ENCODE measurements around the gene OXSR1. TPM values are rescaled to one million over a fixed set of nuclear protein-coding genes. Genes with fewer than 3 reads are reported as not detected.

OXSR1 gene
- total and polyA plus RNA-seq, 7 donors: 26.4 to 60.1 (median 47.4) TPM

DNA sequence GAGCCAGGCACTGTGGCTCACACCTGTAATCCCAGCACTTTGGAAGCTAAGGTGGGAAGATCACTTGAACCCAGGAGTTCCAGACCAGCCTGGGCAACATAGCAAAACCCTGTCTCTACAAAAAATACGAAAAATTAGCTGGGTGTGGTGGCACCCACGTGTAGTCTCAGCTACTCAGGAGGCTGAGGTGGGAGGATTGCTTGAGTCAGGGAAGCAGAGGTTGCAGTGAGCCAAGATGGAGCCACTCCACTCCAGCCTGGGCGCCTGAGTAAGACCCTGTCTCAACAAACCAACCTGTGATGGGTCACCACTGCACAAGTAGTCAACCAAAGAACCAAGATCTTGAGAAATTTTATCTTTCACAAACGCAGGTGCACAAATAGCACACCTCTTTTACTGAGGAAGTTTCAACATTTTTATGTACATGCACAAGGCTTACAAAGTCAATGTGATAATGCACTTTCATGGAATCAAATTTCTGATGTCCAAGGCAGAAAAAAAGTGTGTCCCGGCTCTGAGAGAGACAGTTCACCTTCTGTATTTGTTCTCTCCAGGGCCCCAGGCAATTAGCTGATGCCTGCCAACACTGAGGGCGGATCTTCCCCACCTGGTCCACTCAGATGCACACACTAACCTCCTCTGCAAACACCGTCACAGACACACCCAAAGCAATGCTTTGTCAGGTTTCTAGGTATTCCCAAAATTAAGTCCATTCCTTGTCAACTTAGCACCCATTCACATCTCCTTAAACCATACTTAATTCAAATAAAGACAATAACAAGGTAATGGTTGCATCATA is 40.8 kb upstream of the OXSR1 start:
- Histone ChIP-seq H3K27me3 (ENCODE audit: insufficient read depth in 3 of 3, low read length in 2 of 3) (no peaks in the 10 kb centered on the region), H3K27ac (no peak overlapping the region), H3K4me1 (no peaks in the 10 kb centered on the region), H3K4me3 (no peak overlapping the region), H3K36me3 (ENCODE audit: insufficient read depth in 1 of 2, low read depth in 1 of 2) (peaks cover 16 to 100% of the 10 kb centered on the region in 2 donors), H3K9me3 (no peaks in the 10 kb centered on the region)
- TF ChIP-seq, protein P1, sequence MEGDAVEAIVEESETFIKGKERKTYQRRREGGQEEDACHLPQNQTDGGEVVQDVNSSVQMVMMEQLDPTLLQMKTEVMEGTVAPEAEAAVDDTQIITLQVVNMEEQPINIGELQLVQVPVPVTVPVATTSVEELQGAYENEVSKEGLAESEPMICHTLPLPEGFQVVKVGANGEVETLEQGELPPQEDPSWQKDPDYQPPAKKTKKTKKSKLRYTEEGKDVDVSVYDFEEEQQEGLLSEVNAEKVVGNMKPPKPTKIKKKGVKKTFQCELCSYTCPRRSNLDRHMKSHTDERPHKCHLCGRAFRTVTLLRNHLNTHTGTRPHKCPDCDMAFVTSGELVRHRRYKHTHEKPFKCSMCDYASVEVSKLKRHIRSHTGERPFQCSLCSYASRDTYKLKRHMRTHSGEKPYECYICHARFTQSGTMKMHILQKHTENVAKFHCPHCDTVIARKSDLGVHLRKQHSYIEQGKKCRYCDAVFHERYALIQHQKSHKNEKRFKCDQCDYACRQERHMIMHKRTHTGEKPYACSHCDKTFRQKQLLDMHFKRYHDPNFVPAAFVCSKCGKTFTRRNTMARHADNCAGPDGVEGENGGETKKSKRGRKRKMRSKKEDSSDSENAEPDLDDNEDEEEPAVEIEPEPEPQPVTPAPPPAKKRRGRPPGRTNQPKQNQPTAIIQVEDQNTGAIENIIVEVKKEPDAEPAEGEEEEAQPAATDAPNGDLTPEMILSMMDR (IDR thresholded peaks at IDR 0.05): no peak
- WGBS, 3 donors: 78 to 82% (median 79%) methylated on average over 7 of the region's 7 CpGs
- intact Hi-C loops (cut with DNase I): loop anchor here in 1 of 2 donors (10.0 kb wide), 1 partner anchor 350 kb away; no protein-coding TSS in a partner anchor
- ATAC-seq: no peak
- no peak for DNase-seq

GRCh38 chr3:38125305-38126120 is 39.8 kb upstream of the OXSR1 start:
- Histone ChIP-seq H3K4me3 (no peak overlapping the region), H3K9me3 (no peaks in the 10 kb centered on the region), H3K27me3 (ENCODE audit: insufficient read depth in 3 of 3, low read length in 2 of 3) (no peaks in the 10 kb centered on the region), H3K27ac (no peak overlapping the region), H3K36me3 (ENCODE audit: insufficient read depth in 1 of 2, low read depth in 1 of 2) (peaks cover 16 to 100% of the 10 kb centered on the region in 2 donors), H3K4me1 (no peaks in the 10 kb centered on the region)
- TF ChIP-seq, protein P1 (IDR thresholded peaks at IDR 0.05): no peak
- intact Hi-C loops (cut with DNase I): loop anchor here in 1 of 2 donors (10.0 kb wide), 1 partner anchor 349 kb away; no protein-coding TSS in a partner anchor
- DNase-seq (no peak), ATAC-seq (no peak)
- WGBS, 3 donors: 95 to 98% (median 97%) methylated on average over 11 of the region's 11 CpGs

GRCh38 chr3:38126121-38126892 is 39.0 kb upstream of the OXSR1 start:
- DNase-seq: no peak
- TF ChIP-seq, protein P1 (IDR thresholded peaks at IDR 0.05): no peak
- no peaks in the 10 kb centered on the region for H3K9me3 ChIP-seq
- no peaks in the 10 kb centered on the region for H3K27me3 ChIP-seq (ENCODE audit: insufficient read depth in 3 of 3, low read length in 2 of 3)
- whole genome bisulfite sequencing, 3 donors: 90 to 94% (median 91%) methylated on average over 6 of the region's 6 CpGs
- H3K4me1 ChIP-seq: no peaks in the 10 kb centered on the region
- no peak for ATAC-seq
- intact Hi-C loops (cut with DNase I): loop anchor here in 1 of 2 donors (10.0 kb wide), 1 partner anchor 348 kb away; no protein-coding TSS in a partner anchor
- H3K36me3 ChIP-seq (ENCODE audit: insufficient read depth in 1 of 2, low read depth in 1 of 2): peaks cover 16 to 100% of the 10 kb centered on the region in 2 donors
- no peak overlapping the region for H3K4me3 ChIP-seq
- H3K27ac ChIP-seq: no peak overlapping the region

GRCh38 chr3:38127611-38128302 is 37.6 kb upstream of the OXSR1 start:
- Histone ChIP-seq H3K36me3 (ENCODE audit: insufficient read depth in 1 of 2, low read depth in 1 of 2) (peaks cover 20 to 100% of the 10 kb centered on the region in 2 donors), H3K27ac (no peak overlapping the region), H3K27me3 (ENCODE audit: insufficient read depth in 3 of 3, low read length in 2 of 3) (no peaks in the 10 kb centered on the region), H3K9me3 (no peaks in the 10 kb centered on the region), H3K4me3 (no peak overlapping the region), H3K4me1 (no peaks in the 10 kb centered on the region)
- TF ChIP-seq, protein P1 (IDR thresholded peaks at IDR 0.05): no peak
- 95 to 97% (median 97%) methylated on average over 4 of the region's 4 CpGs for WGBS, 3 donors
- no peak for DNase-seq
- intact Hi-C loops (cut with DNase I): loop anchor here in 1 of 2 donors (10.0 kb wide), 1 partner anchor 347 kb away; no protein-coding TSS in a partner anchor
- ATAC-seq: no peak

All from psoas muscle (tissue), 8 donors.